ENCODE measurements around the gene ZNF519.
"Not testable (repeated sequence)": the region's sequence is repeated elsewhere in the genome, so short reads cannot be mapped to it uniquely, and the experiment has no call there.

ZNF519 gene

DNA sequence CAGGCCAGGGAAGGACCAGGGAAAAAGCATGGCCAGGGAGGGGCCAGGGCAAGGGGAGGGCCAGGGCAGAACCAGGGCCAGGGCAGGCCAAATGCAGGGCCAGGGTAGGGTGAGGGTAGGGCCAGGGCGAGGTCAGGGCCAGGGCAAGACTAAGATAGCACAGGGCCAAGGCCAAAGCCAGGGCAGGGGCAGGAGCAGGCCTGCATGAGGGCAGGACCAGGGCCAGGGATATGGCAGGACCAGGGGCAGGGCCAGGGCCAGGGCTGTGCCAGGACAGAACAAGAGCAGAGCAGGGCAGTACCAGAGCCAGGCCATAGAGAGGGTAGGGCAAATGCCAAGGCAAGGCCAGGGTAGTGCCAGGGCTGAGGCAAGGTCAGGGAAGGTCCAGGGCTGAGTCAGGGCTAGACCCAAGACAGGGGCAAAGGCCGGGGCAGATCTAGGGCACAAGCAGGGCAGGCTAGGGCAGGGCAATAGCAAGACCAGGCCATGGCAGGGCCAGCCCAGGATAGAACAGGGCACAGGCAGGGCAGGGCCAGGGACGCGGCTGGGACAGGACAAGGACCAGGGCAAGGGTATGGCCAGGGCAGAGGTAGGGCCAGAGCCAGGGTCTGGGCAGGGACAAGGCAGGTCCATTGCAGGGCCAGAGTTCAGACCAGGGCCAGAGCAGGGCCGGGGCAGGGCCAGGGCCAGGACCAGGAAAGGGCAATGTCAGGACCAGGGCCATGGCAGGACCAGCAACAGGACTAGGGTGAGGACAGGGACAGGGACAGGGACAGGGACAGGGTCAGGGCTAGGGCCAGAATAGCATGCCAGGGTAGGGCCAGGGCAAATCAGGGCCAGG, 39.3 kb upstream of the ZNF519 start:
- not testable (repeated sequence) for H3K4me3 ChIP-seq (ENCODE audit: low read length in 2 of 2); H3K27me3 ChIP-seq (ENCODE audit: control insufficient read depth in 2 of 2, insufficient read depth in 2 of 2, low read length in 2 of 2); H3K9me3 ChIP-seq (ENCODE audit: control insufficient read depth in 2 of 2, low read length in 2 of 2); H3K36me3 ChIP-seq (ENCODE audit: control insufficient read depth in 2 of 2, insufficient read depth in 2 of 2, low read length in 2 of 2); H3K27ac ChIP-seq (ENCODE audit: low read depth in 2 of 2, low read length in 2 of 2); H3K4me1 ChIP-seq (ENCODE audit: control insufficient read depth in 2 of 2, insufficient read depth in 2 of 2, low read length in 2 of 2); H3K9ac ChIP-seq (ENCODE audit: low read depth in 1 of 2, low read length in 2 of 2)

DNA sequence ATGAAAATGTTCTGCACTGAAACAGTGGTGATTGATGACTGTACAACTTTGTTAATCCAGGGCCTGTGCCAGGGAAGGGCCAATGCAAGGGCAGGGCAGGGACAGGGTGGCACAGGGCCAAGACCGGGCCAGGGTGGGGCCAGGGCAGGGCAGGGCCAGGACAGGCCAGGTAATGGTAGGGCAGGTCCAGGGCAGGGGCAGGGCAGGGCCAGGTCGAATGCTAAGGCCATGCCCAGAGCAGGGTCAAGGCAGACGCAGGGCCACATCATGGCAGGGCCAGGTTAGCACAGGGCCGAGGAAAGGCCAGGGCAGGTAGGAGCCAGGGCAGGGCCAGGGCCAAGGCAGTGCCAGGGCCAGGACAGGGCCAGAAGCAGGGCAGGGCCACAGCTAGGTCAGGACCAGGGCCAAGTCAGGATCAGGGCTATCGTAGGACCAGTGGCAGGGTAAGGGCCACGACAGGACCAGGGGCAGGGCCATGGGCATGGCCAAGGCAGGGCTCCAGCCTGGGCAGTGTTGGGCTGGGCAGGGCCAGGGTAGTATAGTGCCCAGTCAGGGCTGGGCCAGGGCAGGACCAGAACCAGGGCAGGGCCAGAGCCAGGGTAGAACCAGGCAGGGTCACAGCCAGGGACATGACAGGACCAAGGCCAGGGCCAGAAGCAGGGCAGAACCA, 38.3 kb upstream of the ZNF519 start:
- not testable (repeated sequence) for H3K27me3 ChIP-seq (ENCODE audit: control insufficient read depth in 2 of 2, insufficient read depth in 2 of 2, low read length in 2 of 2); H3K9me3 ChIP-seq (ENCODE audit: control insufficient read depth in 2 of 2, low read length in 2 of 2); H3K27ac ChIP-seq (ENCODE audit: low read depth in 2 of 2, low read length in 2 of 2); H3K36me3 ChIP-seq (ENCODE audit: control insufficient read depth in 2 of 2, insufficient read depth in 2 of 2, low read length in 2 of 2); H3K4me1 ChIP-seq (ENCODE audit: control insufficient read depth in 2 of 2, insufficient read depth in 2 of 2, low read length in 2 of 2); H3K9ac ChIP-seq (ENCODE audit: low read depth in 1 of 2, low read length in 2 of 2); H3K4me3 ChIP-seq (ENCODE audit: low read length in 2 of 2)

DNA sequence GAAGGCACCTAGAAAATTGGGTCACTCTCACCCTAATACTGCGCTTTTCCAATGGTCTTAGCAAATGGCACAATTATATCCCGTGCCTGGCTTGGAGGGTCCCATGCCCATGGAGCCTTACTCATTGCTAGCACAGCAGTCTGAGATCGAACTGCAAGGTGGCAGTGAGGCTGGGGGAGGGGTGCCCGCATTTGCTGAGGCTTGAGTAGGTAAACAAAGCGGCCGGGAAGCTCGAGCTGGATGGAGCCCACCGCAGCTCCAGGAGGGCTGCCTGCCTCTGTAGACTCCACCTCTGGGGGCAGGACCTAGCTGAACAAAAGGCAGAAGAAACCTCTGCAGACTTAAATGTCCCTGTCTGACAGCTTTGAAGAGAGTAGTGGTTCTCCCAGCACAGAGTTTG, 30.7 kb upstream of the ZNF519 start:
- H3K36me3 ChIP-seq (ENCODE audit: control insufficient read depth in 2 of 2, insufficient read depth in 2 of 2, low read length in 2 of 2); H3K27me3 ChIP-seq (ENCODE audit: control insufficient read depth in 2 of 2, insufficient read depth in 2 of 2, low read length in 2 of 2); H3K27ac ChIP-seq (ENCODE audit: low read depth in 2 of 2, low read length in 2 of 2); H3K4me3 ChIP-seq (ENCODE audit: low read length in 2 of 2); H3K9me3 ChIP-seq (ENCODE audit: control insufficient read depth in 2 of 2, low read length in 2 of 2); H3K4me1 ChIP-seq (ENCODE audit: control insufficient read depth in 2 of 2, insufficient read depth in 2 of 2, low read length in 2 of 2); H3K9ac ChIP-seq (ENCODE audit: low read depth in 1 of 2, low read length in 2 of 2): not testable (repeated sequence)

DNA sequence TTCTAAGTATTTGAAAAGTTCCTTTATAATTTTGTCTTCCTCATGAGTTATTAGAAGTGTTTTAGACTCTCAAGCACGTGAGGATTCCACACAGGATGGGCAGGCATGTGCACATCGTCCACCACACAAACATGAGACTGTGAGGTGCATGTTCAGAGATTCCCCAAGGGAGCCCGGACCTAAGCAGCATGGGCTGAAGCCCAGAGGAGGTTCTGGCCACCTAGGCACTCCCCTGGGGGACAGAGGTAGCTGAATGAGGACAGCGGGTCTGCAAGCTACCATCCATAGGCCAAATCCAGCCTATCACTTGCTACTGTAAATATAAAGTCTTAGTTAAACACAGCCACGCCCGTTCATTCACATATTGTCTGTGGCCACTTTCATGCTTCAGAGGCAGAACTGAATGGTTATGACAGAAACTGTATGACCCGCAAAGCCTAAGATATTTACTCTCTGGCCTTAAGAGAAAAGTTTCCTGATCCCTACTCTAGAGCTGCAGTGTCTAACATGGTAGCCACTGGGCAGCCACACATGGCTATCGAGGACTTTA, 19.4 kb upstream of the ZNF519 start:
- H3K9ac ChIP-seq (ENCODE audit: low read depth in 1 of 2, low read length in 2 of 2); H3K4me1 ChIP-seq (ENCODE audit: control insufficient read depth in 2 of 2, insufficient read depth in 2 of 2, low read length in 2 of 2); H3K4me3 ChIP-seq (ENCODE audit: low read length in 2 of 2); H3K36me3 ChIP-seq (ENCODE audit: control insufficient read depth in 2 of 2, insufficient read depth in 2 of 2, low read length in 2 of 2); H3K27me3 ChIP-seq (ENCODE audit: control insufficient read depth in 2 of 2, insufficient read depth in 2 of 2, low read length in 2 of 2); H3K27ac ChIP-seq (ENCODE audit: low read depth in 2 of 2, low read length in 2 of 2); H3K9me3 ChIP-seq (ENCODE audit: control insufficient read depth in 2 of 2, low read length in 2 of 2): not testable (repeated sequence)

DNA sequence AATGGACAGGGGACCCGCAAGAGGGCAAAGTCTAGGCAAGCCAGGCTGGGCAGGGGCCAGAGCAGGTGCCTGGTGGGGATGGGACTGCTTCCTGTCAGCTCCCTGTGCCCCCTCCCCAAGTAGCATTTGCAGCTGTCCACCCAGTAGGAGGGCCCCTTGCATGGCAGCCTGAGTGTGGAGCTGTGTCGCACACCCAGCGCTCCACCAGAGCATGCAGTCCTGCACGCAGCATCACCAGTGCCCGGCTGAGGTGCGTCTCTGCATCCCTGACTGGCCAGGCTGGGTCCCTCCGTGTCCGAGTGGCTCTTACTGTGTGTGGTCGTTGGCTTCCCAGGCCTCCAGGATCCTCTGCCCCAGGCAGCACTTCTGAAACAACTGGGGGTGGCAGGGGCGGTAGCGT, 18.5 kb upstream of the ZNF519 start:
- H3K4me3 ChIP-seq (ENCODE audit: low read length in 2 of 2); H3K27ac ChIP-seq (ENCODE audit: low read depth in 2 of 2, low read length in 2 of 2); H3K9ac ChIP-seq (ENCODE audit: low read depth in 1 of 2, low read length in 2 of 2); H3K9me3 ChIP-seq (ENCODE audit: control insufficient read depth in 2 of 2, low read length in 2 of 2); H3K4me1 ChIP-seq (ENCODE audit: control insufficient read depth in 2 of 2, insufficient read depth in 2 of 2, low read length in 2 of 2); H3K27me3 ChIP-seq (ENCODE audit: control insufficient read depth in 2 of 2, insufficient read depth in 2 of 2, low read length in 2 of 2); H3K36me3 ChIP-seq (ENCODE audit: control insufficient read depth in 2 of 2, insufficient read depth in 2 of 2, low read length in 2 of 2): not testable (repeated sequence)

DNA sequence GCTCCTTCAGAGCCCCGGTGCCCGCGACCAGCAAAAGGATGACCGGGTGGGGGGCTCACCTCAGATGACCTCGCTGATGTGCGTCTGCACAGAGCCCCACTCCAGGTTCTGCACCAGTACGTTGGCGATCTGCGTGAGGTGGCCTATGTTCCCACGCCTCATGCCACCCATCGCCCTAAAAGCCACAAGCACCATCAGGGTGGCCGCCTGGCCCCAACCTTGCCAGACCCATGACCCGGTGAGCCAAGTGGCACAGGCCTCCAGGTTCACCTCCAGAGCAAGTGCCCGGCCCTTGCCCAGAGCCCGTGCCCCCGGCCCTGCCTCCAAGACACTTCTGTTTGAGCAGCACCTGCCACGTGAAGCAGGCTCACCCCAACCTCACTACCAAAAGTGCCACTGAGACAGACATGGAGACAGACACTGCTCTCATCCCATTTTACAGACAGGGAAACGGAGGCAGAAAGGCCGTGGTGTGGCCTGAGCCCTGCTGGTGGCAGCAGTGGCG, 17.7 kb upstream of the ZNF519 start:
- H3K4me1 ChIP-seq (ENCODE audit: control insufficient read depth in 2 of 2, insufficient read depth in 2 of 2, low read length in 2 of 2) = not testable (repeated sequence)

DNA sequence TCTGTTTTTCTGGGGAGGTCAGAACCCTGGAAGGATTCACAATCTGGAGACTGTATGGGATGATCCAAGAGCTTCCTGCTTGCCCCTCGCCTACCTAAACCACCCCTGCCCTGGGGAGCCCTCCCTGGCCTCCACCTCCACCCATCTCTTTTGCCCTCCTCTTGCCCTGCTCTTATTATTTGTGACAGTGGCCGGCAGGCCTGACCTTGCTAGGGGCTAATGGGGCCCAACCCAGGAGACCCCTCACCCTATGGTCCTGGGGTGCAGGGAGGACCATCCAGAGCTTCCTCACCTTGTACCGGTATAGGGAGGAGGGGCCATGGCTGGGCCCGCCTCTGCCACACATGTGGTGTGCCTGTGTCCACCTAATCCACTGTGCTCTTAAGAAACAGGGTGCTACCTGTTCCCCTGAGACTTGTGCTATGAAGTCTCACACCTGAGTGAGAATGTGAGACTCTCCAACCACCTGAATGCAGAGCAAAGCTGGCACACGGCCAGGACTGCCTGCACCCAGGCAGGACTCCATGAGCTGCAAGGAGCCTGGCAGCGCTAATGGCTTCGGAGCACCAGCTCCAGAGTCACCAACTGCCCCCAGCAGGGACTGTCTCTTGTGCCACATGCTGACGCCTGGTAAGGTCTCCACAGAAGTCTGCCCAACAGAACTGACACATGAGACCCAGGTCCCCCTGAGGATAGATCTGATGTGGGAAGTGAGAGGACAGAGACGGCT, 17.1 kb upstream of the ZNF519 start:
- not testable (repeated sequence) for H3K9me3 ChIP-seq (ENCODE audit: control insufficient read depth in 2 of 2, low read length in 2 of 2); H3K27me3 ChIP-seq (ENCODE audit: control insufficient read depth in 2 of 2, insufficient read depth in 2 of 2, low read length in 2 of 2); H3K36me3 ChIP-seq (ENCODE audit: control insufficient read depth in 2 of 2, insufficient read depth in 2 of 2, low read length in 2 of 2); H3K4me3 ChIP-seq (ENCODE audit: low read length in 2 of 2); H3K9ac ChIP-seq (ENCODE audit: low read depth in 1 of 2, low read length in 2 of 2); H3K4me1 ChIP-seq (ENCODE audit: control insufficient read depth in 2 of 2, insufficient read depth in 2 of 2, low read length in 2 of 2); H3K27ac ChIP-seq (ENCODE audit: low read depth in 2 of 2, low read length in 2 of 2)

More for the DNA sequence above, 17.7 kb upstream of the ZNF519 start:
- not testable (repeated sequence) for H3K36me3 ChIP-seq (ENCODE audit: control insufficient read depth in 2 of 2, insufficient read depth in 2 of 2, low read length in 2 of 2); H3K27me3 ChIP-seq (ENCODE audit: control insufficient read depth in 2 of 2, insufficient read depth in 2 of 2, low read length in 2 of 2); H3K27ac ChIP-seq (ENCODE audit: low read depth in 2 of 2, low read length in 2 of 2); H3K9ac ChIP-seq (ENCODE audit: low read depth in 1 of 2, low read length in 2 of 2); H3K4me3 ChIP-seq (ENCODE audit: low read length in 2 of 2); H3K9me3 ChIP-seq (ENCODE audit: control insufficient read depth in 2 of 2, low read length in 2 of 2)

DNA sequence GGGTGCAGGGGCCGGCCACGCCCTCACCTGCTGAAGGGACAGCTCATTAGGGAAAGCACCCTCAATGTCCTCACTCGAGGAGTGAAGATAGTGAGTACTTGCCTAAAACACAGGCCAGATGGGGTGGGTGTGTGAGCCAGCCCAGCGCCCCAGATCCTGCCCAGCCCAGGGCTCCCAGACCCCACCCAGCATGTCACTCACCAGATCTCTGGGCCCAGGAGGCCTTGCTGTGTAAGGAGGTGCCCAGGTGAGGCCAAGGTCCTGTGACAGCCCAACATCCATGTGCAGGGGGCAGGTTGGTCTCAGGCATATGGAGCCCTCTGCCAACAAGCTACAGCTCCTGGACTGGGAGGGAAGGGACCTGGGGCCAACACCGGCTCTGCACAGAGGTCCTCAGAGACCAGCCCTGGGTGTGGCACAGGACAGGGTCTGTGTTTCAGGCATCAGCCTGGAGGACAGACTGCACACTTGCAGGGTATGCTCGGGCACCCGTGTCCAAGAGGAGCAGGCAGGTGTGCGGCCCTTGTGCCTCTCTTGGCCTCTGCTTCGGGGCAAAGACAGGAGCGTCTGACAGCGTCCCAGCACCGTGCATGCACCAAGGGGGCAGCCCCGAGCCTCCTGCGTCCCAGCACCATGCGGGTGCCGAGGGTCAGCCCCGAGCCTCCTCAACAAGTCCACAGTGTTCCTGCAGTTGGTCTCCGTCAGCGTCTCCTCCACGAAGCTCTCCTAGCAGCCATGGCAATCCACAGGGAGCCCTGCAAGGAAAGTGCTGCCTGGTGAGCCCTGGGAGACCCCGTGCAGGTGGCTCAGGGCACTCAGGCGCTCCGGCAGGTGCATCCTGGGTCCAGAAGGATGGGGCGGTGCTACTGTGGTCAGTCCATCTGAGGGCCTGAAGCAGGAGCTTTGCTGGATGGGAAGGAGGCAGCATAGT, 16.0 kb upstream of the ZNF519 start:
- not testable (repeated sequence) for H3K27me3 ChIP-seq (ENCODE audit: control insufficient read depth in 2 of 2, insufficient read depth in 2 of 2, low read length in 2 of 2); H3K9me3 ChIP-seq (ENCODE audit: control insufficient read depth in 2 of 2, low read length in 2 of 2); H3K4me3 ChIP-seq (ENCODE audit: low read length in 2 of 2); H3K36me3 ChIP-seq (ENCODE audit: control insufficient read depth in 2 of 2, insufficient read depth in 2 of 2, low read length in 2 of 2); H3K9ac ChIP-seq (ENCODE audit: low read depth in 1 of 2, low read length in 2 of 2); H3K4me1 ChIP-seq (ENCODE audit: control insufficient read depth in 2 of 2, insufficient read depth in 2 of 2, low read length in 2 of 2); H3K27ac ChIP-seq (ENCODE audit: low read depth in 2 of 2, low read length in 2 of 2)

DNA sequence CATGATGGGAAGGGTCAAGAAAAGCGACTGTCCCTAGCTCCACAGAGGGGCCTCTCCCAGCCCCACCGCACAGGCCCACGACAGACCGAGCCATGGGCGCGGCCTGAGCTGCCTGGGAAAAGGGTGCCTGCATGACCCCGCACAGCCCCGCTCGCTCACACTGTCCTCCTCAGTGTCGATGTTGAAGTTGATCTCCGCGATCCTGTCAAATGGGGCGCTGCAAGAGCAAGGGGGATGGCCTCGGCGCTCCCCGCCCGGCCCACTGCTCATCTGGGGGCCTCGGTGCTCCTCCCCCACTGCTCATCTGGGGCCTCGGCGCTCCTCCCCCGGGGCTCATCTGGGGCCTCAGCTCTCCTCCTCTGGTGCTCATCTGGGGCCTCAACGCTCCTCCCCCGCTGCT, 14.5 kb upstream of the ZNF519 start:
- H3K9ac ChIP-seq (ENCODE audit: low read depth in 1 of 2, low read length in 2 of 2); H3K27me3 ChIP-seq (ENCODE audit: control insufficient read depth in 2 of 2, insufficient read depth in 2 of 2, low read length in 2 of 2); H3K9me3 ChIP-seq (ENCODE audit: control insufficient read depth in 2 of 2, low read length in 2 of 2); H3K36me3 ChIP-seq (ENCODE audit: control insufficient read depth in 2 of 2, insufficient read depth in 2 of 2, low read length in 2 of 2); H3K27ac ChIP-seq (ENCODE audit: low read depth in 2 of 2, low read length in 2 of 2); H3K4me3 ChIP-seq (ENCODE audit: low read length in 2 of 2); H3K4me1 ChIP-seq (ENCODE audit: control insufficient read depth in 2 of 2, insufficient read depth in 2 of 2, low read length in 2 of 2): not testable (repeated sequence)

All from mucosa of rectum (tissue), 2 donors.